HG03280 (cell line): ENCODE results near the gene PLPPR1.
"Not testable (repeated sequence)": the region's sequence is repeated elsewhere in the genome, so short reads cannot be mapped to it uniquely, and the experiment has no call there.

Experiments
- ATAC-seq: cut with Tn5 transposase; IDR thresholded peaks from one replicate; pipeline ENCODE4 v1.9.1; 2021; ENCODE audit warnings: mild to moderate bottlenecking, moderate library complexity; ENCODE audit not compliant: unreplicated experiment

The PLPPR1 gene

GRCh38 chr9:101039581-101039980 lies 11.1 kb downstream of the PLPPR1 start:
- not testable (repeated sequence) for ATAC-seq

DNA sequence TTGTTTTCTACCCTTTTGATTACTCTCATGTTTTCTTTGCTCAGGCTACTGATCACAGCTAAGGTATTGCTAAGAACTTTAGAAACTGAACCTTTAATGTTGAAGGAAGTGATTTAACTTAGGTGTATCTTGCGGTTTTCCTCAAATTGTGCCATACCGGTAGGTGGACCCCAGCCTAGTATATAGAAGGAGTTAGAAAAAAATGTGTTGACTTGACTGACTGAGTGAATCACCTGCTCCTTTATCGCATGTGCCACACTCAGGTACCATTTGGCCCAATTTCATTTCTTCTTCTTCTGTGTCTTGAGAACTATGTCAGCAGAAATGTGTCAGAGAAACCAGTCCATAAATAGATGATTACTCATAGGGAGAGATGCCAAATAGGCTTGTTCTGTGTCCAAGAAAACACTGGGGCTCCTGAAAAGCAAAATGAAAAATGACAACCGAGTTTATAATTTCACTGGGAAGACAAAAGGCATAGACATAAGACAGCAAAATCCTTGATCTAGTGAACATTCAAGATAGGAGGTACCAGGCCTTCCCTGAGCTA lies 19.4 kb downstream of the PLPPR1 start:
- ATAC-seq: no peak

GRCh38 chr9:101050650-101051049 lies 22.1 kb downstream of the PLPPR1 start:
- ATAC-seq: no peak

- ATAC-seq: no peak
Observed at GRCh38 chr9:101054657-101055056, 26.1 kb downstream of the PLPPR1 start.

DNA sequence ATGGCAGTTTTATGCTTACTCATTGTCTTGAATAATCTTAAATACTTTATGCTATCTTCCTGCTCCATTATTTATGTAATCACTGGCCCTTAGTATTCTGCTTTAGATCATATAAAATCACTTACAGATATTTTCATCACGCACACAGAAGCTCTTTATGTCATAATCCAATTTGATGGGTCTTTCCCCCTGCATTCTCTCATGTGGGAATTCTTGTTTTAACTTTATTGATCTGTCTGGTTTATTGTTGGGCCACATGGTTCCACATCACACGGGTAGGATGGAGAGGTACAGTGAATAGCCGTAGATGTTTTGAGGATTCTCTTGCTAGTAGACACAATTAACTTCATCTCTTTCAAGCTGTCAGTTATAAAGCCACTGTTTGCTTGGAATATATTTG lies 27.0 kb downstream of the PLPPR1 start:
- ATAC-seq: no peak

GRCh38 chr9:101062686-101063085 lies 34.2 kb downstream of the PLPPR1 start:
- no peak for ATAC-seq

DNA sequence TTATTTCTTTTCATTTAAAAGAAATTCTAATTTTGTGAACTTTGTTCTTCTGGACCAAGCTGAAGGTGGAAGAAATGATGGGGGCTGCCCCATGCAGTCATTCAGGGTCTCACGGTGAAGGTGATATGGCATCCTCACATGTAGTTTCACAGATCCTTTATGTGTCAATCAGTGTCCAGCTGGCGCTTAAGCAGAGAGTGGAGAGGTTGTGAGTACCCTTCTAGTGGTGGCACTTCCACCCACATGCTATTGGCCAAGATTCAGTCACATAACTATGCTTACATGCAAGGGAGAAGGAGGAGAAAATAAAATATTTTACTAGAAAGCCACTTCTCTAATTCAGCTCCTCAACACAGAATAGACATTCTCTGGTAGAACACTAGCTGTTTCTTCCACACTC lies 34.7 kb downstream of the PLPPR1 start:
- no peak for ATAC-seq

DNA sequence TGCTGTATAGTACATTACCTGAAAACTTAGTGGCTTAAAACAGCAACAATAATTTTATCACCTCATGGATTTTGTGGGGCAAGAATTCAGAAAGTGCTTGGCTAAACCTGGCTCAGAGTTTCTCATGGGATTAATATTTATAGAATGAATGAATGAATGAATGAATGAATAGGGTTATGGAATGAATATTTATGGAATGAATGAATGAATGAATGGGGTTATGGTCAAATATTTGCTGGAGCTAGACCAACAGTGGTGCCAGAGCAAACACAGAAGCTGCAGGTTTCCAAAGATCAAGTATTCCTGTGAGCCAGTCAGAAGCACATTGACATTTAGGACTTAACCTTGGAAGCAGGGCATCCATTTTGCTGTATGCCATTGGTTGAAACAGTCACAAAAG lies 35.7 kb downstream of the PLPPR1 start:
- ATAC-seq: no peak

DNA sequence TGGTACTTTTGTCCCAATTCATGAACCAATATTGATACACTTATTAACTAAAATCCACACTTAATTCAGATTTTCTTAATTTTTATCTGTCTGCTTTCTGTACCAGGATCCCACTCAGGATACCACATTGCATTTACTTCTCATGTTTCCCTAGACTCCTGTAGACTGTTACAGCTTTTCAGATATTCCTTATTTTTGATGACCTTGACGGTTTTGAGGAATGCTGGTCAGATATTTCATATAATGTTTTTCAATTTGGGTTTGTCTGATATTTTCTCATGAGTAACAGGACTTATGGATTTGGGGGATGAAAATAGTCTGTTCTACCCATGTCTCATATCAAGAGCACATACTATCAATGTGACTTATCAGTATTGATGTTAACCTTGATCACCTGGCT lies 37.4 kb downstream of the PLPPR1 start:
- ATAC-seq: no peak

DNA sequence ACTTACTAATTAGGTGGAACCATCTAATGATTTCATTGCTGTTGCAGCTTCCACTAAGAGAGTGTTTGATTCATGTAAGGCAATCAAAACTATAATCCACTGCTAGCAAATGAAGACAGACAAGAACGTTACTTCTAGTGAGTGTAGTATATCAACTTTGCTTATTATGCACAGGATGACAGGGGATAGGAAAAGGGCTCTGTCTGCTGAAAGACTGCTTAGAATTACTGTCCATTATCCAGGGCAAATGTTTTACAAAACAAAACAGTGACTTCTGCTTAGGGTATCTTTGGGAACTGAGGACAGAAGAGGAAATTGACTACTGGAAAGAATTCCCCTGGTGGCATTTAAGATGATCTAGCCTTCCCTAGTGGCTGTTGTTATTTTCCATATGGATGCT lies 40.2 kb downstream of the PLPPR1 start:
- no peak for ATAC-seq

- ATAC-seq: no peak
Observed at GRCh38 chr9:101072259-101072658, 43.7 kb downstream of the PLPPR1 start.

- no peak for ATAC-seq
Observed at GRCh38 chr9:101073122-101073521, 44.6 kb downstream of the PLPPR1 start.

DNA sequence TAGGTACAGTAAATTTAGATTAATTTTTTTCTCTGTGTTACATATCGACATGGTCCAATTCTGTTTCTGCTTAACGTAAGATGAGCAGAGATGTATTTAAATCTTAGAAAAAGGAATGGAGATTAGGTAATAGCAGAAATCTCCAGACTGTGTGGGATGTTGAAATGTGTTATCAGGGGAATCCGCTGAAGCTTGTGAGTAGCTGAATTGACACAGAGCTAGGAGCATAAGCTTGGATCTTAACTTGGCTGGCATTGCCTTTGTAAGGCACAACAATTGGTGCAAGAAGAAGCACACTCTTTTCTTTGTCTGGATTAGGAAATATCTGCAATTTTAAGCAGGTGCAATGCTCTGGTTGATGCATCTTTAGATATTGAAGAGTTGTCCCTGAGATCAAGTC lies 53.1 kb downstream of the PLPPR1 start:
- ATAC-seq: no peak

GRCh38 chr9:101083448-101084202 lies 55.1 kb downstream of the PLPPR1 start:
- no peak for ATAC-seq

- no peak for ATAC-seq
Observed at GRCh38 chr9:101087426-101087825, 58.9 kb downstream of the PLPPR1 start.

GRCh38 chr9:101092922-101093321 lies 64.4 kb downstream of the PLPPR1 start:
- no peak for ATAC-seq

DNA sequence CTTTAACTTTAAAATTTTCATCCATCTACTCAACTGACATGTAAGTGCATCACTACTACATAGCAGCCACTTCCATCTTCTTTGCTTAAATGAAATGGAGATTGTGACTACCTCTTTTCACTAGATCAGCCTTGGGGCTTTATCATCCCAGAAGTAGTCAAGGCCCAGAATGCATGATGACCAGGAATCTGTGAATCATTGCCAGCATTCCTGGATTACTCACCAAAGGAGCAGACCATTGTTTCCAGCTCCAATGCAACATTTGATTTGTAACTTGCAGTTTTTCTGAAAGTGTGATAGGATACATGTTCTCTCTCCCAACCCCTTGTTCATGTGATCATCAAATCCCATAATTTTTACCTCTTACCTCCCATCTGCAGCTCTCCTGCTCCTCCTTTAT lies 65.1 kb downstream of the PLPPR1 start:
- ATAC-seq: no peak

GRCh38 chr9:101094686-101095085 lies 66.2 kb downstream of the PLPPR1 start:
- ATAC-seq: no peak

DNA sequence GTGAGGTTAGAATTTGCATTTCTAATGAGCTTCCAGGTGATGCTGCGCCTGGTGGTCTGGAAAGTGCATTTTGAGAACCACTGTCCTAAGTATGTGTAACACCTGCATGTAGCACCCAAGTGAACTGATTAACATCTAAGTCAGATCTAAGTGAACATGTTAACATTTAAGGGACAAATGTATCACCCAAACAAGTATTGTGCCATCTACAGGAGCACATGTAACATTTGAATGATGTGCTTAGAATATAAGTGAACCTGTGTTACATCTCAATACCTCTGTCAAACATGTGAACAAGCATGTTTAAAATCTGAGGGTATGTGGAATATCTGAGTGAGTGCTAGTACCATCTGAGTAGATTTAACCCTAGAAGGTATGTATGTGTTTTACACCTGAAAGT lies 68.7 kb downstream of the PLPPR1 start:
- no peak for ATAC-seq

DNA sequence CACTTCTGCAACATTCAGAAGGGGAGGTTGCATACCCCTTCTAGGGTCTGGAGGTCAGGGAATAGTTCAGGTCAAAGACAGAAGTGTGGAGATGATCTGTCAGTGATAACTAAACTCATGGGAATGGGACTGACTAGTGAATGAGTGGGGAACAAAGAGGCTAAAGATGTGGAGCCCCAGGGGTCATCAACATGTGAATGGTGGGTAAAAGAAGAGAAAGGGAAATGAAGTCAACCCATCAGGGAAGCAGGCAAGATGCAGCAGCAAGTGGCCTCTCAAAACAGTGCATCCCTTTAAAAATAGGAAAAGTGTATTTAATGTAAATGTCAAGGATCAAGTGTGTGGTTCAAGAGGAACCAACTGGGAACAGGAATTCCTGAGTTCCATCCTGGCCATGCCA lies 69.9 kb downstream of the PLPPR1 start:
- ATAC-seq: no peak

DNA sequence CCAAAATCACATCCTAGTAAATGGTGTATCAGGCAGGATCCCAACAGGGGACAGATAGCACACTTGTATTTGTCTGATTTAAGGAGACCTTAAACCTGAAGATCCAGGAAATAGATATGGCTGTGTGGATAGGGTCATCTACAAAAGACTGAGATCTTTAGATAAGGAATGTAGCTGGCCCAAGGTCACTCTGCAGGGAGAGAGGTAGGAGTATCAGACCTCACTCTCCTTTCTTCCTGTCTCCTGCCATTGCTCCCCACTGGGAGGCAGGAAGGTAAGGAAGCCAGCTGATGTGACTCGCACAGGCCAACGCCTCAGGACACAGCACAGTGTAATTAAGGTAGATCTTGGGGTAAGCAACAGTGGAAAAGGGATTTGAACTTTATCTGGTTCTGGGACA lies 85.8 kb downstream of the PLPPR1 start:
- ATAC-seq: no peak

DNA sequence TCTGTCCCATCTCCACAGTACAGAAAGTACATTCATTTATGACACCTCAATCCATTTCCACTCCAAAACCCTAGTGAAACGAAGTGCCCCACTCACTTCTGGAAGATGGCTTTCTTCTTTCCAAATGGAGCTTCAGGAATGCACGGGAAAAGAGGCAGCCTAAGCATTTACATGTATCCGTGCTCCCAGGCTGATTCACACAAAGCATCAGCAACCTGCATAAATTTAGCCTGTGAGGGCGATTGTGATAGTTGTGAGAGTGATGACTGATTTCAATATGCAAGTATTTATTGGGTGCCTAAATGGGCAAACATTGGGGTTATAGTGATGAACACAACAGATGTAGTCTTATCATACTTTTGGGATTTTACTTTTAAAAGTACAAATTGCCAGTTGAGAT lies 86.6 kb downstream of the PLPPR1 start:
- no peak for ATAC-seq

DNA sequence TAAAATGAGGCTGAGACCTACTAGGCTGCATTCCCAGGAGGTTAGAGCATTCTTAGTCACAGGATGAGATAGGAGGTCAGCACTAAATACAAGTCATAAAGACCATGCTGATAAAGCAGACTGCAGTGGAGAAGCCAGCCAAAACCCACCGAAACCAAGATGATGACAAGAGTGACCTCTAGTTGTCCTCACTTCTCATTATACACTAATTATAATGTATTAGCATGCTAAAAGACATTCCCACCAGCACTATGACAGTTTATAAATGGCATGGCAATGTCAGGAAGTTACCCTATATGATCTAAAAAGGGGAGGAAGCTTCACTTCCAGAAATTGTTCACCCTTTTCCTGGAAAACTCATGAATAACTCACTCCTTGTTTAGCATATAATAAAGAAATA lies 88.6 kb downstream of the PLPPR1 start:
- no peak for ATAC-seq
